Keratinocyte (primary cell): Measurements from ENCODE around the gene ING5. TPM values are rescaled to one million over a fixed set of nuclear protein-coding genes. Genes with fewer than 3 reads are reported as not detected.

Experiments
- DNase-seq: peaks from one replicate; pipeline ENCODE4 v3.0.0-alpha.2; 2011; ENCODE audit warnings: low read depth, missing footprints, low spot score
- FAIRE-seq: peaks from 2 replicates; lab custom pipeline; 2011; peaks lifted over from hg19 to GRCh38; lab: Jason Lieb, UNC
- H2AFZ ChIP-seq: 2 replicates; pipeline ENCODE4 v1.6.0; 2012; ENCODE audit warnings: low read length, control low read depth, inconsistent platforms; ENCODE audit not compliant: control insufficient read depth
- H3K27ac ChIP-seq: 2 replicates; pipeline ENCODE4 v1.5.1; 2011; ENCODE audit warnings: low read length; ENCODE audit not compliant: control insufficient read depth, insufficient read depth
- H3K27me3 ChIP-seq: 3 replicates; pipeline ENCODE4 v1.6.0; 2011; ENCODE audit warnings: low read length; ENCODE audit not compliant: control insufficient read depth, insufficient read depth; ENCODE audit errors: extremely low read depth
- H3K36me3 ChIP-seq, 2 experiments: 2 replicates in 1 of 2; 3 replicates in 1 of 2; pipeline ENCODE4 v1.5.1; 2011; ENCODE audit warnings: low read length in 2 of 2, mild to moderate bottlenecking in 1 of 2; ENCODE audit not compliant: control insufficient read depth in 2 of 2, insufficient read depth in 2 of 2; ENCODE audit errors: extremely low read depth in 1 of 2
- H3K4me1 ChIP-seq: 3 replicates; pipeline ENCODE4 v1.5.1; 2011; ENCODE audit warnings: low read length; ENCODE audit not compliant: control insufficient read depth, insufficient read depth; ENCODE audit errors: extremely low read depth
- H3K4me2 ChIP-seq: 3 replicates; pipeline ENCODE4 v1.6.0; 2011; ENCODE audit warnings: low read depth, low read length; ENCODE audit not compliant: control insufficient read depth, insufficient read depth; ENCODE audit errors: extremely low read depth
- H3K4me3 ChIP-seq, 3 experiments: fragments of 200-600 bp in 1 of 3; sonication (generic) in 1 of 3; 2 replicates in 2 of 3; 3 replicates in 1 of 3; pipeline ENCODE4 v1.5.1; 2011 to 2016; ENCODE audit warnings: low read length in 3 of 3, mild to moderate bottlenecking in 3 of 3, control low read depth in 2 of 3, inconsistent platforms in 1 of 3, low read depth in 1 of 3, mixed read lengths in 1 of 3, mixed run types in 1 of 3, moderate library complexity in 1 of 3; ENCODE audit not compliant: control insufficient read depth in 2 of 3, insufficient read depth in 2 of 3; ENCODE audit errors: extremely low read depth in 1 of 3
- H3K79me2 ChIP-seq: 2 replicates; pipeline ENCODE4 v1.6.0; 2012; ENCODE audit warnings: low read length; ENCODE audit not compliant: control insufficient read depth, insufficient read depth
- H3K9ac ChIP-seq: 3 replicates; pipeline ENCODE4 v1.6.0; 2011; ENCODE audit warnings: low read length; ENCODE audit not compliant: control insufficient read depth, insufficient read depth; ENCODE audit errors: extremely low read depth
- H3K9me1 ChIP-seq: 3 replicates; pipeline ENCODE4 v1.6.0; 2011; ENCODE audit warnings: low read length; ENCODE audit not compliant: control insufficient read depth, insufficient read depth; ENCODE audit errors: extremely low read depth
- H3K9me3 ChIP-seq: 2 replicates; pipeline ENCODE4 v1.5.1; 2012; ENCODE audit warnings: low read depth, low read length; ENCODE audit not compliant: control insufficient read depth
- H4K20me1 ChIP-seq: 3 replicates; pipeline ENCODE4 v1.6.0; 2011; ENCODE audit warnings: low read length; ENCODE audit not compliant: control insufficient read depth, insufficient read depth; ENCODE audit errors: extremely low read depth
- CTCF ChIP-seq, 3 experiments: IDR thresholded peaks in 1 of 3; conservative IDR thresholded peaks in 1 of 3; optimal IDR thresholded peaks in 1 of 3; 2 replicates in 2 of 3; 3 replicates in 1 of 3; pipeline versions ENCODE3 to v1.5.1; 2011; ENCODE audit warnings: low read length in 3 of 3, mild to moderate bottlenecking in 3 of 3, moderate library complexity in 2 of 3, control low read depth in 1 of 3, inconsistent platforms in 1 of 3; ENCODE audit not compliant: insufficient read depth in 2 of 3; ENCODE audit errors: extremely low read depth in 1 of 3
- EZH2 ChIP-seq: IDR thresholded peaks from one replicate; pipeline ENCODE4 v1.6.1; 2012; ENCODE audit warnings: inconsistent platforms, mild to moderate bottlenecking, low read length, moderate library complexity
- dilution Hi-C: fragments of 300-500 bp; cut with MboI; formaldehyde crosslinking; loops from one replicate; pipeline ENCODE4 v1.7.0; 2020; ENCODE audit warnings: low sequenced_read_pairs; ENCODE audit not compliant: extremely low pct_ligation_motif_present
- polyA plus RNA-seq, 5 experiments: library from polyadenylated mRNA; depleted of rRNA in 3 of 5; stranded (reverse) in 3 of 5; stranded (forward) in 1 of 5; unstranded in 1 of 5; fragments of >200 nt; gene quantifications; 1 replicate in 1 of 5; 2 replicates in 3 of 5; 3 replicates in 1 of 5; pipeline versions ENCODE4 v1.2.1 to v1.2.3, GENCODE V29; 2011 to 2012; ENCODE audit warnings: missing spikeins in 2 of 5, low read depth in 1 of 5, low replicate concordance in 1 of 5

ING5 gene
- polyA plus RNA-seq, 1 donor (not counting 4 experiments of a cell fraction or from before 2014, with no cell fraction given), result 19.1 TPM

GRCh38 chr2:241720099-241720498, 18.3 kb downstream of the ING5 start:
- Histone ChIP-seq H3K9me1 (no peaks in the 10 kb centered on the region), H3K79me2 (no peaks in the 10 kb centered on the region), H3K36me3 (peaks cover 8 to 17% of the 10 kb centered on the region in 2 experiments), H3K9me3 (no peaks in the 10 kb centered on the region), H3K27ac (no peak overlapping the region), H4K20me1 (no peaks in the 10 kb centered on the region), H2AFZ (no peak overlapping the region), H3K4me2 (no peak overlapping the region), H3K4me1 (no peaks in the 10 kb centered on the region), H3K27me3 (no peaks in the 10 kb centered on the region), H3K4me3 (no peak overlapping the region), H3K9ac (no peak overlapping the region)
- dilution Hi-C loops, result no loop called here
- FAIRE-seq (no peak), DNase-seq (no peak)
- TF ChIP-seq CTCF (optimal IDR thresholded peaks at IDR 0.05 in 1 of 3, IDR thresholded peaks at IDR 0.05 in 1 of 3, conservative IDR thresholded peaks at IDR 0.05 in 1 of 3; ENCODE audit: extremely low read depth in 1 of 3, insufficient read depth in 2 of 3, low read length in 3 of 3), result no peak
- no peak for TF ChIP-seq EZH2

GRCh38 chr2:241720560-241720959, 18.7 kb downstream of the ING5 start:
- no peak overlapping the region for H3K4me3 ChIP-seq
- H2AFZ ChIP-seq, result no peak overlapping the region
- peaks cover 8 to 17% of the 10 kb centered on the region in 2 experiments for H3K36me3 ChIP-seq
- H3K27ac ChIP-seq, result no peak overlapping the region
- no peaks in the 10 kb centered on the region for H3K79me2 ChIP-seq
- no peaks in the 10 kb centered on the region for H4K20me1 ChIP-seq
- H3K9me1 ChIP-seq, result no peaks in the 10 kb centered on the region
- no peaks in the 10 kb centered on the region for H3K9me3 ChIP-seq
- TF ChIP-seq EZH2, result no peak
- no peak for TF ChIP-seq CTCF (optimal IDR thresholded peaks at IDR 0.05 in 1 of 3, IDR thresholded peaks at IDR 0.05 in 1 of 3, conservative IDR thresholded peaks at IDR 0.05 in 1 of 3; ENCODE audit: extremely low read depth in 1 of 3, insufficient read depth in 2 of 3, low read length in 3 of 3)
- H3K27me3 ChIP-seq, result no peaks in the 10 kb centered on the region
- dilution Hi-C loops, result no loop called here
- DNase-seq (no peak), FAIRE-seq (no peak)
- no peaks in the 10 kb centered on the region for H3K4me1 ChIP-seq
- H3K9ac ChIP-seq, result no peak overlapping the region
- no peak overlapping the region for H3K4me2 ChIP-seq
